ENCODE results near the gene GPR89B. TPM values are rescaled to one million over a fixed set of nuclear protein-coding genes. Genes with fewer than 3 reads are reported as not detected.

GPR89B gene
- total and polyA plus RNA-seq, 2 donors from 2014 or later: 18.1 to 34.2 TPM

GRCh38 chr1:147897789-147898188 lies 30.4 kb upstream of the GPR89B start:
- H3K27ac ChIP-seq (ENCODE audit: low read depth in 2 of 2, low read length in 2 of 2): peak overlapping the region in 1 of 2 donors; percentile 9
- no peaks in the 10 kb centered on the region for H3K9me3 ChIP-seq (ENCODE audit: control insufficient read depth in 2 of 3, insufficient read depth in 1 of 3, low read length in 3 of 3)
- TF ChIP-seq CTCF (IDR thresholded peaks at IDR 0.05; ENCODE audit: borderline replicate concordance, extremely low read depth, insufficient read depth): no peak
- no peak for DNase-seq
- H3K4me3 ChIP-seq (ENCODE audit: low read length in 3 of 3): no peak overlapping the region
- FAIRE-seq: no peak
- H3K4me1 ChIP-seq (ENCODE audit: control insufficient read depth in 2 of 3, insufficient read depth in 2 of 3, low read depth in 1 of 3, low read length in 3 of 3): peaks cover 0 to 6% (median 0%) of the 10 kb centered on the region in 3 donors
- intact Hi-C loops (cut with DNase I): no loop called here
- no peak overlapping the region for H3K9ac ChIP-seq (ENCODE audit: low read length in 3 of 3)
- H3K36me3 ChIP-seq (ENCODE audit: control insufficient read depth in 2 of 3, insufficient read depth in 3 of 3, low read length in 3 of 3): no peaks in the 10 kb centered on the region
- H3K27me3 ChIP-seq (ENCODE audit: control insufficient read depth, insufficient read depth, low read length): no peaks in the 10 kb centered on the region

- Histone ChIP-seq H3K27ac (ENCODE audit: low read depth in 2 of 2, low read length in 2 of 2) (no peak within 1 kb of the TSS), H3K9ac (ENCODE audit: low read length in 3 of 3) (no peak within 1 kb of the TSS), H3K36me3 (ENCODE audit: control insufficient read depth in 2 of 3, insufficient read depth in 3 of 3, low read length in 3 of 3) (no peaks in the 10 kb centered on the region), H3K4me3 (ENCODE audit: low read length in 3 of 3) (no peak within 1 kb of the TSS), H3K9me3 (ENCODE audit: control insufficient read depth in 2 of 3, insufficient read depth in 1 of 3, low read length in 3 of 3) (no peaks in the 10 kb centered on the region), H3K4me1 (ENCODE audit: control insufficient read depth in 2 of 3, insufficient read depth in 2 of 3, low read depth in 1 of 3, low read length in 3 of 3) (peaks cover 0 to 6% (median 0%) of the 10 kb centered on the region in 3 donors), H3K27me3 (ENCODE audit: control insufficient read depth, insufficient read depth, low read length) (no peaks in the 10 kb centered on the region)
- intact Hi-C loops (cut with DNase I): no loop called here
- no peak for FAIRE-seq
- no peak for TF ChIP-seq CTCF (IDR thresholded peaks at IDR 0.05; ENCODE audit: borderline replicate concordance, extremely low read depth, insufficient read depth)
- peak in 3 of 5 donors; percentile 17 to 32 (median 25) for DNase-seq
Observed at GRCh38 chr1:147902253-147902845, 25.9 kb upstream of the GPR89B start, which contains the start of gene GJA8. Gene GJA8, plus strand, starts transcription at chr1:147902795. Its CDS starts 5,161 bp downstream, at chr1:147907956.

GRCh38 chr1:147904726-147905125 lies 23.5 kb upstream of the GPR89B start:
- H3K9ac ChIP-seq (ENCODE audit: low read length in 3 of 3): no peak overlapping the region
- no peaks in the 10 kb centered on the region for H3K27me3 ChIP-seq (ENCODE audit: control insufficient read depth, insufficient read depth, low read length)
- no peak overlapping the region for H3K4me3 ChIP-seq (ENCODE audit: low read length in 3 of 3)
- no peaks in the 10 kb centered on the region for H3K36me3 ChIP-seq (ENCODE audit: control insufficient read depth in 2 of 3, insufficient read depth in 3 of 3, low read length in 3 of 3)
- H3K4me1 ChIP-seq (ENCODE audit: control insufficient read depth in 2 of 3, insufficient read depth in 2 of 3, low read depth in 1 of 3, low read length in 3 of 3): no peaks in the 10 kb centered on the region
- FAIRE-seq (no peak), DNase-seq (no peak)
- H3K27ac ChIP-seq (ENCODE audit: low read depth in 2 of 2, low read length in 2 of 2): no peak overlapping the region
- intact Hi-C loops (cut with DNase I): no loop called here
- no peak for TF ChIP-seq CTCF (IDR thresholded peaks at IDR 0.05; ENCODE audit: borderline replicate concordance, extremely low read depth, insufficient read depth)
- H3K9me3 ChIP-seq (ENCODE audit: control insufficient read depth in 2 of 3, insufficient read depth in 1 of 3, low read length in 3 of 3): no peaks in the 10 kb centered on the region

Measured in kidney (tissue), 14 donors.